Ishikawa (cell line): ENCODE data around the gene PPP1CA.

ENCODE experiments used
- EP300 ChIP-seq: IDR thresholded peaks from 2 replicates; pipeline ENCODE4 v1.6.1; 2012; ENCODE audit warnings: borderline replicate concordance
- TAF1 ChIP-seq: IDR thresholded peaks from 2 replicates; pipeline ENCODE4 v1.6.1; 2012; ENCODE audit warnings: low read depth, mild to moderate bottlenecking
- TCF12 ChIP-seq: IDR thresholded peaks from 2 replicates; pipeline ENCODE4 v1.6.1; 2012; ENCODE audit warnings: low read depth
- YY1 ChIP-seq: IDR thresholded peaks from 2 replicates; pipeline ENCODE4 v1.6.1; 2012; ENCODE audit warnings: low read depth

- TF ChIP-seq TAF1: no peak
- TF ChIP-seq TCF12: no peak
- no peak for TF ChIP-seq EP300
- no peak for TF ChIP-seq YY1
Observed at GRCh38 chr11:67406969-67407687, 5.5 kb upstream of the PPP1CA start.
